ENCODE data around the gene UGCG. TPM values are rescaled to one million over a fixed set of nuclear protein-coding genes. Genes with fewer than 3 reads are reported as not detected.

Gene UGCG
- total and polyA plus RNA-seq, 2 of the 8 experiments (the other 6 are each of a cell fraction or from before 2014, with no cell fraction given), result 14.9 to 34.0 TPM

- no peak overlapping the region for H4K5ac ChIP-seq (ENCODE audit: insufficient read length, low read depth, low read length)
- no peaks in the 10 kb centered on the region for H3K23me2 ChIP-seq (ENCODE audit: low read depth, low read length)
- FAIRE-seq, result no peak
- ChIA-PET CTCF (ENCODE audit: partially characterized antibody) (no interaction called here), POLR2A (ENCODE audit: partially characterized antibody) (no interaction called here)
- H4K20me1 ChIP-seq (replicated peaks in 1 of 2; ENCODE audit: control insufficient read depth in 1 of 2, insufficient read depth in 2 of 2, low read length in 2 of 2), result no peaks in the 10 kb centered on the region
- no peak overlapping the region for H3K23ac ChIP-seq (ENCODE audit: insufficient read length)
- H3K4me1 ChIP-seq (replicated peaks in 1 of 4; ENCODE audit: control insufficient read depth in 3 of 4, insufficient read depth in 4 of 4, low read length in 3 of 4), result no peaks in the 10 kb centered on the region
- H2AFZ ChIP-seq (ENCODE audit: low read length), result no peak overlapping the region
- no peak overlapping the region for H4K91ac ChIP-seq (replicated peaks; ENCODE audit: insufficient read length, low read length)
- H3K9ac ChIP-seq (replicated peaks in 1 of 4; ENCODE audit: extremely low read depth in 1 of 4, low read depth in 3 of 4, low read length in 3 of 4), result no peak overlapping the region
- H3K36me3 ChIP-seq (ENCODE audit: control insufficient read depth in 2 of 4, insufficient read depth in 4 of 4, low read length in 3 of 4), result no peaks in the 10 kb centered on the region
- H4K8ac ChIP-seq (ENCODE audit: extremely low read depth, insufficient read depth, low read length), result no peak overlapping the region
- no peak overlapping the region for H3K4me2 ChIP-seq (ENCODE audit: insufficient read depth in 1 of 2, low read depth in 2 of 2, low read length in 2 of 2)
- H3K14ac ChIP-seq (ENCODE audit: insufficient read length), result no peak overlapping the region
- H3K27me3 ChIP-seq (replicated peaks in 1 of 4; ENCODE audit: control insufficient read depth in 3 of 4, extremely low read depth in 1 of 4, insufficient read depth in 3 of 4, low read length in 3 of 4), result no peaks in the 10 kb centered on the region
- H2BK15ac ChIP-seq (ENCODE audit: low read length), result no peak overlapping the region
- H3K79me1 ChIP-seq (ENCODE audit: low read depth, low read length), result no peaks in the 10 kb centered on the region
- no peak overlapping the region for H2BK5ac ChIP-seq (ENCODE audit: low read depth, low read length)
- H3K56ac ChIP-seq (replicated peaks; ENCODE audit: insufficient read length, low read depth, low read length), result no peak overlapping the region
- no peak overlapping the region for H2AK5ac ChIP-seq (ENCODE audit: low read depth, low read length)
- H3K9me3 ChIP-seq (ENCODE audit: insufficient read depth in 2 of 2, low read depth in 1 of 2, low read length in 1 of 2), result no peaks in the 10 kb centered on the region
- no peak overlapping the region for H2BK120ac ChIP-seq (replicated peaks; ENCODE audit: low read depth, low read length)
- no peak overlapping the region for H2BK12ac ChIP-seq (ENCODE audit: low read depth, low read length)
- TF ChIP-seq KDM4A (IDR thresholded peaks at IDR 0.05; ENCODE audit: low read depth, low read length, severe bottlenecking) (no peak), YY1 (IDR thresholded peaks at IDR 0.05; ENCODE audit: low read depth, low read length) (no peak)
- no peak overlapping the region for H2BK20ac ChIP-seq (ENCODE audit: low read length)
- no peak overlapping the region for H3K27ac ChIP-seq (ENCODE audit: low read depth, low read length)
- 94% methylated on average over 4 of the region's 5 CpGs; no CpG with 5 or more reads in 1 of the 2 experiments for WGBS, 2 experiments (ENCODE audit: extremely low coverage in 1 of 2, insufficient coverage in 1 of 2, insufficient read length in 1 of 2, insufficient replicate concordance in 2 of 2, low coverage in 1 of 2, low lambda C conversion rate in 2 of 2, missing lambda C conversion rate in 1 of 2)
- no peak for DNase-seq (ENCODE audit: low read depth in 1 of 2, low spot score in 2 of 2)
- H3K4ac ChIP-seq (replicated peaks; ENCODE audit: insufficient read length, low read depth, low read length), result no peak overlapping the region
- H3K4me3 ChIP-seq (ENCODE audit: extremely low read depth in 1 of 4, insufficient read depth in 2 of 4, low read depth in 3 of 4, low read length in 4 of 4), result no peak overlapping the region
- no peak overlapping the region for H3K18ac ChIP-seq (ENCODE audit: extremely low read depth, low read length)
- no peaks in the 10 kb centered on the region for H3K79me2 ChIP-seq (ENCODE audit: control insufficient read depth in 1 of 2, insufficient read depth in 2 of 2, low read length in 2 of 2)
Measured at GRCh38 chr9:111984086-111984802, 87.6 kb downstream of the UGCG start.

Small RNAs within 50 kb of the gene (microRNA-seq; reads per million reads assigned to microRNA genes)
- 0 to 0.23 reads per million in 2 experiments for gene MIR4668 (ENCODE audit: borderline microRNAs expressed in 2 of 2, borderline number of aligned reads in 2 of 2, borderline replicate concordance in 1 of 2)

Small RNAs within 50 kb of the gene (small RNA-seq; reads per million reads assigned to genes)
- gene MIR4668 (ENCODE audit: insufficient read depth), result 0.51 reads per million

Other genes with a start within 250 kb of the UGCG start
- 28.5 and 30.5 TPM in 2 replicates for gene GNG10, start 235.2 kb upstream of the UGCG start, total RNA-seq (2021; fragmentation: NEBNext Ultra II Directional; extraction: Animal tissue kit (Norgen Biotek cat#: 25700))
- 17.7 and 24.7 TPM in 2 replicates for gene GNG10, start 235.2 kb upstream of the UGCG start, polyA plus RNA-seq (2011; rRNA removed)
- gene SHOC1, start 101.9 kb upstream of the UGCG start, total RNA-seq (2021; fragmentation: NEBNext Ultra II Directional; extraction: Animal tissue kit (Norgen Biotek cat#: 25700)), result not detected in 2 replicates
- gene SHOC1, start 101.9 kb upstream of the UGCG start, polyA plus RNA-seq (2011; rRNA removed), result not detected in 2 replicates

Measured in H1 (cell line).